MCF 10A (cell line): ENCODE measurements around the gene FPR2. TPM values are rescaled to one million over a fixed set of nuclear protein-coding genes. Genes with fewer than 3 reads are reported as not detected.

ENCODE experiments used
- BruUV-seq: library from RNA; stranded (reverse); fragments of 400-500 nt; replicated peaks from 2 replicates; lab custom pipeline; 2021; lab: Mats Ljungman, UMichigan
- CTCF ChIA-PET: fragments of 300-600 bp; sonication (Branson Sonifier 250); formaldehyde crosslinking; extraction: SDS; loops from one replicate; lab custom pipeline; 2021; ENCODE audit warnings: antibody characterized with exemption, inconsistent platforms; lab: Yijun Ruan, JAX
- POLR2A ChIA-PET: fragments of 300-600, 350-650 bp; sonication (Branson Sonifier 250); formaldehyde crosslinking; extraction: SDS; loops from one replicate; lab custom pipeline; 2020; ENCODE audit warnings: antibody characterized with exemption, inconsistent platforms; lab: Yijun Ruan, JAX
- DNase-seq: peaks from one replicate; pipeline ENCODE4 v3.0.0-alpha.2; 2018; ENCODE audit not compliant: unreplicated experiment
- H3K27ac Mint-ChIP-seq: one replicate; pipeline ENCODE4 v1.8.0; 2022; ENCODE audit warnings: mild to moderate bottlenecking, low read depth, mixed read lengths; ENCODE audit not compliant: unreplicated experiment
- H3K27me3 Mint-ChIP-seq: one replicate; pipeline ENCODE4 v1.8.0; 2022; ENCODE audit warnings: mixed read lengths; ENCODE audit not compliant: insufficient read depth, unreplicated experiment
- H3K36me3 Mint-ChIP-seq: one replicate; pipeline ENCODE4 v1.8.0; 2022; ENCODE audit warnings: mild to moderate bottlenecking, moderate library complexity, mixed read lengths; ENCODE audit not compliant: insufficient read depth, unreplicated experiment
- H3K4me1 Mint-ChIP-seq: one replicate; pipeline ENCODE4 v1.8.0; 2022; ENCODE audit warnings: mixed read lengths; ENCODE audit not compliant: insufficient read depth, unreplicated experiment
- H3K4me3 Mint-ChIP-seq: one replicate; pipeline ENCODE4 v1.8.0; 2022; ENCODE audit warnings: mild to moderate bottlenecking, moderate library complexity, mixed read lengths; ENCODE audit not compliant: unreplicated experiment
- H3K9me3 Mint-ChIP-seq: one replicate; pipeline ENCODE4 v1.8.0; 2022; ENCODE audit warnings: mixed read lengths; ENCODE audit not compliant: unreplicated experiment
- intact Hi-C: fragments of 100-400 bp; cut with micrococcal nuclease; formaldehyde crosslinking; loops from 2 replicates; pipeline ENCODE4 v1.14.1; 2022
- total RNA-seq: library from RNA; stranded (reverse); gene quantifications from 2 replicates; pipeline ENCODE4 v1.2.3, GENCODE V29; 2022
- TF ChIP-seq, protein P1 (sequence below): fragments of 200-600 bp; IDR thresholded peaks from one replicate; pipeline ENCODE4 v1.8.0; 2022; ENCODE audit warnings: antibody characterized with exemption, mild to moderate bottlenecking; ENCODE audit not compliant: unreplicated experiment

The FPR2 gene
- total RNA-seq, 1 experiment from 2014 or later = not detected

DNA sequence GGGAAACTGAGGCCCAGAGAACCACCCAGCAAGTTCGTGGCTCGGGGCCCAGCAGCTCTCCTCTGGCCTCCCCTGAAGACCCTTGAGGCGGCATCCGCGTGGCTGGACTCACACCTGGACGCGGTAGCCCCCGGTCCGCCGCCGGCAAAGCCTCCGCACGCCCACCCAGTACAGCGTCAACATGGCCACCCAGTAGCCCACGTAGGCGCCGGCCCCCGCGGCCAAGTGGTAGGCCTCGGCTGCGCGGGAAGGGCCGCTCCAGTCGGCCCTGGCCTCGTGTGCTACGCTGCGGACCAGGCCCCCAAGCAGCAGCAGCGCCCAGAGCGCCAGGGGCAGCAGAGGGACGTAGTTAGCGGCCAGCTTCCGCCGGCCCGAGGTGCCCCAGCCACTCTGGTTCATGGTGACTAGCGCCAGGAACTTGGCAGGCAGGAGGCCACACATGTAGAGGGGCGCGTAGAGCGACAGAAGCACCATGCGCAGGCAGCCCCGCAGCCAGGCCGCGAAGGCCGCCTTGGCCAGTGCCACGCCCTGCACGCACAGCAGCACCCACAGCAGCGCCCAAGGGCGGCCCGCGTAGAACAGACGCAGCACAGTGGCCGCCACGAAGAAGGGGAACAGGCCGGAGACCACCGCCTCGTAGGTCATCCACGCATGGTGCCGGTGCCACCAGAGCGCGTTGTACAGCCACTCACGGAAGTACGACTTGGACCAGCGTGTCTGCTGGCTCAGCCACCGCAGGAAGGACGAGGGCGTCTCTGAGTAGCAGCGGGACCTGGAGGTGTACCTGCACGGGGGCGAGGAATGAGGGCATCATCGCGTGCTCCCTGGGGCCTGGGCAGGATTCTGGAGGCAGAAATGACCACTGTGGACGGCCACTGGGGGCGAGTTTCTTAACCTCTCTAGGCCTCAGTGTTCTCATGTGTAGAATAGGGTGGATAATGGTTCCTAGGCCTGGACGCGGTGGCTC, 47.4 kb upstream of the FPR2 start:
- H3K9me3 Mint-ChIP-seq = peaks cover 7% of the 10 kb centered on the region
- intact Hi-C loops = no loop called here
- no peak overlapping the region for H3K27ac Mint-ChIP-seq
- H3K27me3 Mint-ChIP-seq = no peaks in the 10 kb centered on the region
- no peak overlapping the region for H3K4me3 Mint-ChIP-seq
- no TSS peak for BruUV-seq
- H3K4me1 Mint-ChIP-seq = peaks cover 35% of the 10 kb centered on the region
- CTCF ChIA-PET = interaction anchor here (1.0 to 12.4 kb wide), 4 partner anchors 12 to 64 kb away, joined by 3 to 138 read pairs (median 5); no protein-coding TSS in a partner anchor
- TF ChIP-seq, protein P1, sequence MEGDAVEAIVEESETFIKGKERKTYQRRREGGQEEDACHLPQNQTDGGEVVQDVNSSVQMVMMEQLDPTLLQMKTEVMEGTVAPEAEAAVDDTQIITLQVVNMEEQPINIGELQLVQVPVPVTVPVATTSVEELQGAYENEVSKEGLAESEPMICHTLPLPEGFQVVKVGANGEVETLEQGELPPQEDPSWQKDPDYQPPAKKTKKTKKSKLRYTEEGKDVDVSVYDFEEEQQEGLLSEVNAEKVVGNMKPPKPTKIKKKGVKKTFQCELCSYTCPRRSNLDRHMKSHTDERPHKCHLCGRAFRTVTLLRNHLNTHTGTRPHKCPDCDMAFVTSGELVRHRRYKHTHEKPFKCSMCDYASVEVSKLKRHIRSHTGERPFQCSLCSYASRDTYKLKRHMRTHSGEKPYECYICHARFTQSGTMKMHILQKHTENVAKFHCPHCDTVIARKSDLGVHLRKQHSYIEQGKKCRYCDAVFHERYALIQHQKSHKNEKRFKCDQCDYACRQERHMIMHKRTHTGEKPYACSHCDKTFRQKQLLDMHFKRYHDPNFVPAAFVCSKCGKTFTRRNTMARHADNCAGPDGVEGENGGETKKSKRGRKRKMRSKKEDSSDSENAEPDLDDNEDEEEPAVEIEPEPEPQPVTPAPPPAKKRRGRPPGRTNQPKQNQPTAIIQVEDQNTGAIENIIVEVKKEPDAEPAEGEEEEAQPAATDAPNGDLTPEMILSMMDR = no peak
- POLR2A ChIA-PET = interaction anchor here (0.6 to 0.8 kb wide), 2 partner anchors 11 to 13 kb away, joined by 3 to 5 read pairs; no protein-coding TSS in a partner anchor
- peaks cover 15% of the 10 kb centered on the region for H3K36me3 Mint-ChIP-seq
- DNase-seq = no peak

- H3K27ac Mint-ChIP-seq = no peak overlapping the region
- ChIA-PET CTCF (interaction anchor here (0.6 to 12.4 kb wide), 3 partner anchors 37 to 81 kb away, joined by 3 to 138 read pairs (median 4); no protein-coding TSS in a partner anchor), POLR2A (interaction anchor here (0.8 kb wide), 1 partner anchor 11 kb away, joined by 5 read pairs; no protein-coding TSS in a partner anchor)
- TF ChIP-seq, protein P1 = no peak
- no peak overlapping the region for H3K4me3 Mint-ChIP-seq
- peaks cover 9% of the 10 kb centered on the region for H3K36me3 Mint-ChIP-seq
- H3K27me3 Mint-ChIP-seq = no peaks in the 10 kb centered on the region
- no peak for DNase-seq
- no TSS peak for BruUV-seq
- H3K9me3 Mint-ChIP-seq = peaks cover 7% of the 10 kb centered on the region
- intact Hi-C loops = no loop called here
- peaks cover 31% of the 10 kb centered on the region for H3K4me1 Mint-ChIP-seq
These were observed 46.1 kb upstream of the FPR2 start for GRCh38 chr19:51714848-51715247.

DNA sequence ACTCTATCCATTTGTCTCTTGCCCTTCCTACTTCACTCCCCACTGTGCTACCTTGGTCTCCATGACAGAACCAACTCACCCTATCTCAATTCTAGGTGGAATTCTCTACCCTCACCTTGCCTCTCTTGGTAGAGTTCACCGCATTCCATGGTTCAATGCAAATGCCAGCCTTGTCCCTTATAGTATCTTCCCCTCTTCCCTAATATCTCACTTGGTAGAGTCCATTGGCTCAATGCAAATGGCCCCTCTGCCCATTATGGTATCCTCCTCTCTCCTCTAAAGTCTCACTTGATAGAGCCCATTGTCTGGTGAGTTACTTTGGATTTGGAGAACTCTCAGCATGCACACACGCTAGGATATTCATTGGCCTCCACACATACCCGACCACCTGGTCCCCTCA, 45.1 kb upstream of the FPR2 start:
- no peaks in the 10 kb centered on the region for H3K27me3 Mint-ChIP-seq
- H3K36me3 Mint-ChIP-seq = peaks cover 9% of the 10 kb centered on the region
- peaks cover 7% of the 10 kb centered on the region for H3K9me3 Mint-ChIP-seq
- no TSS peak for BruUV-seq
- DNase-seq = no peak
- ChIA-PET POLR2A (no interaction called here), CTCF (interaction anchor here (12.4 kb wide), 1 partner anchor 61 kb away, joined by 138 read pairs; no protein-coding TSS in a partner anchor)
- intact Hi-C loops = no loop called here
- no peak overlapping the region for H3K27ac Mint-ChIP-seq
- H3K4me1 Mint-ChIP-seq = peaks cover 23% of the 10 kb centered on the region
- TF ChIP-seq, protein P1 = no peak
- no peak overlapping the region for H3K4me3 Mint-ChIP-seq

- Mint-ChIP-seq H3K9me3 (peaks cover 7% of the 10 kb centered on the region), H3K27ac (no peak overlapping the region), H3K4me3 (no peak overlapping the region), H3K4me1 (peaks cover 19% of the 10 kb centered on the region), H3K36me3 (peaks cover 9% of the 10 kb centered on the region), H3K27me3 (no peaks in the 10 kb centered on the region)
- ChIA-PET CTCF (interaction anchor here (0.7 to 12.4 kb wide), 2 partner anchors 60 to 329 kb away, joined by 4 to 138 read pairs; partner anchors contain the start of gene LIM2), POLR2A (interaction anchor here (1.1 to 1.5 kb wide), 2 partner anchors 13 to 61 kb away, joined by 3 to 4 read pairs; no protein-coding TSS in a partner anchor)
- intact Hi-C loops = no loop called here
- TF ChIP-seq, protein P1 = no peak
- no TSS peak for BruUV-seq
- no peak for DNase-seq
These were observed 44.1 kb upstream of the FPR2 start for GRCh38 chr19:51716925-51717324.
